A673 (cell line): Measurements from ENCODE around the gene SIRT7. TPM values are rescaled to one million over a fixed set of nuclear protein-coding genes. Genes with fewer than 3 reads are reported as not detected.

ENCODE experiments used
- BruUV-seq: library from RNA; stranded (reverse); fragments of 400-500 nt; replicated peaks from 2 replicates; lab custom pipeline; 2021; lab: Mats Ljungman, UMichigan
- CTCF ChIA-PET: fragments of 300-600 bp; sonication (Branson Sonifier 250); formaldehyde crosslinking; loops from one replicate; lab custom pipeline; 2022; ENCODE audit warnings: antibody characterized with exemption; lab: Charles Lee
- POLR2A ChIA-PET: fragments of 300-600 bp; sonication (Branson Sonifier 250); formaldehyde crosslinking; loops from one replicate; lab custom pipeline; 2022; ENCODE audit warnings: antibody characterized with exemption; ENCODE audit not compliant: low non-redundant PET; lab: Charles Lee
- DNase-seq: peaks from one replicate; pipeline ENCODE4 v3.0.0-alpha.2; 2015; ENCODE audit warnings: low spot score
- H3K27ac ChIP-seq: fragments of 200-600 bp; sonication (generic); 2 replicates; pipeline ENCODE4 v1.5.1; 2016; ENCODE audit warnings: mixed run types, low read depth, mild to moderate bottlenecking, mixed read lengths, antibody characterized with exemption, low read length; ENCODE audit not compliant: poor library complexity, severe bottlenecking
- H3K27me3 ChIP-seq: fragments of 200-600 bp; sonication (generic); replicated peaks from 2 replicates; pipeline ENCODE4 v1.6.1; 2017; ENCODE audit warnings: mixed run types, low read depth, mild to moderate bottlenecking, mixed read lengths, antibody characterized with exemption, low read length; ENCODE audit not compliant: insufficient read depth, poor library complexity
- H3K36me3 ChIP-seq: fragments of 200-600 bp; sonication (generic); 2 replicates; pipeline ENCODE4 v1.6.1; 2016; ENCODE audit warnings: mixed run types, mild to moderate bottlenecking, mixed read lengths, antibody characterized with exemption, low read length; ENCODE audit not compliant: insufficient read depth, poor library complexity, severe bottlenecking
- H3K4me1 ChIP-seq: fragments of 200-600 bp; sonication (generic); 2 replicates; pipeline ENCODE4 v1.6.1; 2017; ENCODE audit warnings: mixed run types, mild to moderate bottlenecking, mixed read lengths, antibody characterized with exemption, low read length; ENCODE audit not compliant: insufficient read depth, poor library complexity, severe bottlenecking
- H3K4me3 ChIP-seq: fragments of 200-600 bp; sonication (generic); 2 replicates; pipeline ENCODE4 v1.5.1; 2016; ENCODE audit warnings: low read depth, mixed run types, mild to moderate bottlenecking, mixed read lengths, low read length; ENCODE audit not compliant: poor library complexity, severe bottlenecking
- H3K9me3 ChIP-seq: fragments of 200-600 bp; sonication (generic); 2 replicates; pipeline ENCODE4 v1.6.1; 2016; ENCODE audit warnings: mixed run types, low read depth, mild to moderate bottlenecking, mixed read lengths, antibody characterized with exemption, low read length; ENCODE audit not compliant: poor library complexity, severe bottlenecking
- CTCF ChIP-seq: fragments of 300-800, 200-600 bp; sonication (generic); conservative IDR thresholded peaks from 2 replicates; pipeline ENCODE4 v1.5.1; 2017; ENCODE audit warnings: low read depth, mild to moderate bottlenecking, antibody characterized with exemption, low read length, moderate library complexity, mixed read lengths
- EZH2 ChIP-seq: fragments of 200-600 bp; sonication (generic); IDR thresholded peaks from 2 replicates; pipeline ENCODE4 v1.6.1; 2017; ENCODE audit warnings: borderline replicate concordance, low read depth, mild to moderate bottlenecking, mixed read lengths, antibody characterized with exemption, low read length; ENCODE audit not compliant: poor library complexity, severe bottlenecking
- intact Hi-C: fragments of 100-400 bp; cut with micrococcal nuclease; formaldehyde crosslinking; loops from one replicate; pipeline ENCODE4 v1.10.0; 2022; ENCODE audit not compliant: unreplicated experiment
- total RNA-seq: library from RNA; stranded (reverse); gene quantifications from 2 replicates; pipeline ENCODE4 v1.2.3, GENCODE V29; 2021

SIRT7 gene
- total RNA-seq, 1 experiment from 2014 or later: 36.6 TPM

- Histone ChIP-seq H3K9me3 (no peaks in the 10 kb centered on the region), H3K4me3 (no peak overlapping the region), H3K4me1 (peaks cover 5% of the 10 kb centered on the region), H3K36me3 (peaks cover 43% of the 10 kb centered on the region), H3K27me3 (no peaks in the 10 kb centered on the region), H3K27ac (no peak overlapping the region)
- TF ChIP-seq CTCF (no peak), EZH2 (no peak)
- ChIA-PET CTCF (no interaction called here), POLR2A (no interaction called here)
- DNase-seq: no peak
- no TSS peak for BruUV-seq
- intact Hi-C loops: no loop called here
Observed at GRCh38 chr17:81909231-81909630, 8.7 kb downstream of the SIRT7 start.

- intact Hi-C loops: no loop called here
- Histone ChIP-seq H3K27ac (no peak overlapping the region), H3K4me3 (no peak overlapping the region), H3K27me3 (no peaks in the 10 kb centered on the region), H3K4me1 (peaks cover 5% of the 10 kb centered on the region), H3K9me3 (no peaks in the 10 kb centered on the region), H3K36me3 (peaks cover 42% of the 10 kb centered on the region)
- TF ChIP-seq CTCF: no peak
- TF ChIP-seq EZH2: no peak
- ChIA-PET CTCF (no interaction called here), POLR2A (no interaction called here)
- DNase-seq: no peak
- no TSS peak for BruUV-seq
Observed at GRCh38 chr17:81908793-81909192, 9.2 kb downstream of the SIRT7 start.

DNA sequence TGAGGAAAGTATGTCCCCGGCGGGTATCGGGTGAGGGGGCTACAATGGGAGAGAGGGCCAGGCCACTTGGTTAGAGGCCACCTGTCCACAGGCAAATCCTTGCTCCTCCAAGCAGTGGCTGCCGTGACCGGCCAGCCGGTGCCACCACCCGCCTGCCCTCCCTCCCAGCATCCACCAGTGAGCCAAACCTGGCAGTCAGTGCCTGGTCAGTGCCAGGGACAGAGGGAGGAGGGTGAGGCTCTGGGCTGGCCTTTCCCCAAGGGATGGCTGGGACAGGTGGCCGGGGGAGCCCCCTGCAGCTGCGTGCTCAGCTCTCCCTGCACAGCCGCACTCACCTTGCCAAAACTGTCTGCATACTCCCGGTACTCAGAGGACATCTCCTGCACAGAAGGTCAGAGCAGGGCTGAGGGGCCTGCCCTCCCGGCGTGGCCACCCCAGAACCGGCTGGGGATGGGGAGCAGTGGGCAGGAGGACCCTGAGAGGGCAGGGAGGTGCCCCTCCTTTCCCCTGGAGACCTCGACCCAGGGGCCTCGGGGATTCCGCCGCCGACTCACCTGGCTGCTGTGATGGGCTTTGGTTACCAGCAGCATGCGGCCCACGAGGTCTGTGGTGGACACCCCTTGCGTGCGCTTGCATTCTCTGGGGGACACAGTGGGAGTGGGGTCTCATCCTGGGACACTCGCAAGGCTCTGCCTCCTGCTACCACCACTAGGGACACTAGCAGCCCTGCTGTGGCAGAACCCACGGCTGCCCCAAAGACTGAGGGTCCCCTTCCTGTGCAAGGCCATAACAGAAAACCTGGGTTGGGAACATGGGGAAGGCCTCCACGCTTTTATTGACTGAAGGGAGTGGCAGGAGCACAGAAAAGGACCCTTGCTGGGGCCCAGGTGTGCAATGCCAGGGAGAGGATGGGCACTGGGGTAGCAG is 10.5 kb downstream of the SIRT7 start:
- Histone ChIP-seq H3K4me1 (peaks cover 5% of the 10 kb centered on the region), H3K27me3 (no peaks in the 10 kb centered on the region), H3K4me3 (no peak overlapping the region), H3K36me3 (peaks cover 31% of the 10 kb centered on the region), H3K27ac (no peak overlapping the region), H3K9me3 (no peaks in the 10 kb centered on the region)
- CTCF ChIA-PET: no interaction called here
- TF ChIP-seq CTCF: no peak
- TF ChIP-seq EZH2: no peak
- DNase-seq: no peak
- intact Hi-C loops: no loop called here
- POLR2A ChIA-PET: no interaction called here
- no TSS peak for BruUV-seq
